Rectal smooth muscle tissue (tissue), 1 donor: ENCODE results near the gene FBXL13.
"Not testable (repeated sequence)": the region's sequence is repeated elsewhere in the genome, so short reads cannot be mapped to it uniquely, and the experiment has no call there.

ENCODE experiments used
- H3K27ac ChIP-seq: one replicate; pipeline ENCODE4 v1.7.0; 2013; ENCODE audit warnings: low read depth, low read length, inconsistent platforms
- H3K27me3 ChIP-seq: one replicate; pipeline ENCODE4 v1.7.0; 2013; ENCODE audit warnings: low read length; ENCODE audit not compliant: control insufficient read depth, insufficient read depth
- H3K36me3 ChIP-seq: one replicate; pipeline ENCODE4 v1.7.0; 2013; ENCODE audit warnings: low read length; ENCODE audit not compliant: control insufficient read depth, insufficient read depth
- H3K4me1 ChIP-seq: one replicate; pipeline ENCODE4 v1.7.0; 2013; ENCODE audit warnings: low read length; ENCODE audit not compliant: control insufficient read depth, insufficient read depth
- H3K4me3 ChIP-seq: one replicate; pipeline ENCODE4 v1.7.0; 2013; ENCODE audit warnings: low read length
- H3K9ac ChIP-seq: one replicate; pipeline ENCODE4 v1.7.0; 2013; ENCODE audit warnings: low read length

Gene FBXL13

DNA sequence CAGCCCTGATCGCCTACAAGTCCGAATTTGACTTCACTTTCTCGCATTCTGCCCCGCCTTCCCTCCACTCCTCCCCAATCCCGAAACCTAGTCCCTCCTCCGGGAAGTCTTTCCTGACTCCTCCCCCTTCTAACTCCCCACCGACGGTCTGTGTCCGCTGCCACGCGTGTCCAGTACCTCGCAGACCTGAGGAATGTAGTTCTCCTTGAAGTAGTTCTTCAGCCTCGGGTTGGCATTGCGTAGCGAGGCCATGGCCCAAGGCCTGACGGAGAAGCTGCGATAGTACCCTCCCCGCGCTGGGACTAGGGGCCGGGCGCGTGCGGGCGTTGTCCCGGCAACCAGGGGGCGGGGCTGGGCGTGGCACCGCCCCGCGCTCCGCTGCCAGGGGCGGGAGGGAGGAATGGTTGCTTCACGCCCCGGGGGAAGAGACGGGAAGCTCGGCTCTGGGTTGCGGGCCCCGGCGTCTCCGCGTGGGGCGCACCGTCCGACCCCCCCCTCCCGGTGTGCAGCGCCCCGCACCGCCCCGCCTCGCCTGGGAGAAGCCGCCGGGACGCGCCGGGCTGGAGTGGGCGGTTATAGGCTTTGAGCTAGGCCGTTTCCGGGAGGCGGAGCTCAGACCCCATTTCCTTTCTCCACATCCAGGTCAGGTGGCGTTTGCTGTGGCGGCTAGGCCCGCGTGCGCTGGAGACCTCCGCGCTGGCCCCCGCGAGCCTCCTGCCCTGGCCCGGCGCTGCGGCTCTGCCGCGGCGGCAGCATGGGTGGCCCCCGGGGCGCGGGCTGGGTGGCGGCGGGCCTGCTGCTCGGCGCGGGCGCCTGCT is at the start of gene FBXL13, which contains the start of gene ARMC10:
Gene FBXL13 (minus strand): TSS at position 278 of the 818 bp plus-strand sequence.
Gene ARMC10 (plus strand): TSS at position 622 of the 818 bp plus-strand sequence. CDS start 133 bp downstream, at position 755.
- H3K4me1 ChIP-seq, result peaks cover 7% of the 10 kb centered on the region
- H3K4me3 ChIP-seq, result peak within 1 kb of the TSS; percentile 64
- H3K27ac ChIP-seq, result peak within 1 kb of the TSS; percentile 65
- no peaks in the 10 kb centered on the region for H3K36me3 ChIP-seq
- H3K27me3 ChIP-seq, result no peaks in the 10 kb centered on the region
- H3K9ac ChIP-seq, result peak within 1 kb of the TSS; percentile 61

DNA sequence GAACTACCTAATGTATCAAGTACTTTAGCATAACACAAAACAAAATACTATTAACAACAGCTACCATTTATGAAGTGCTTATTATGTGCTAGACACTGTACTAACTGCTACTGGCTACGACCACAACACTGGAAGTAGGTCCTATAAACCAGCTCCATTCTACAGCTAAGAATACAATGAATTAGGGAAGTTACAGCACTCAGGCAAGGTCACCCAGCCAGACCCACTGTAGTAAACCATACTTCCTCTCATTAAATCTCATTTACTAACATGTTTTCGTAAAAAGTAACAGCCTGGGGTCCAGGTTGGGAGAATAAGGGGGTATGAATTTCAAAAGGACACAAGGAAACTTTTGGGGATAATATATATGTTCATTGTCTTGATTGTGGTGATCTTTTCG is 48.9 kb upstream of the FBXL13 start:
- Histone ChIP-seq H3K27ac (no peak overlapping the region), H3K9ac (no peak overlapping the region), H3K27me3 (no peaks in the 10 kb centered on the region), H3K4me3 (no peak overlapping the region), H3K4me1 (no peaks in the 10 kb centered on the region), H3K36me3 (peaks cover 20% of the 10 kb centered on the region)

DNA sequence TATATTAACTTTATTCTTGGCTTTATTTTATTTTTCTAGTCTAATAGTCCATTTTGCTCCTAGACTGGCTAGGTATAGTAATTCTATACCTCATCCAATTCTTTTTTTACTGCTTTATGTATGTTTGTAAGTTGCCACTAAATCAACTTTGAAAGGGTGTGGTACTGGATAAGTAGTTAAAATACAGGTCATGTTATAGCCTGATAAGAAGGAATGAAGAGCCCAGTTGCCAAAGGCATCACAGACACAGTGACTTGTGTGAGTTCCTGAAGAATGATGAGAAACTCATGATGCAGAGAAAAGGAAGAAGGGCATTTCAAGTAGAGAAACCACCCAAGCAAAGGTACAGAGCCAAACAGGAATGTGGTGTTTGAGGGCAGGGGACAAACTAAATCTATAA is 47.0 kb upstream of the FBXL13 start:
- Histone ChIP-seq H3K36me3 (peaks cover 12% of the 10 kb centered on the region), H3K4me3 (no peak overlapping the region)

DNA sequence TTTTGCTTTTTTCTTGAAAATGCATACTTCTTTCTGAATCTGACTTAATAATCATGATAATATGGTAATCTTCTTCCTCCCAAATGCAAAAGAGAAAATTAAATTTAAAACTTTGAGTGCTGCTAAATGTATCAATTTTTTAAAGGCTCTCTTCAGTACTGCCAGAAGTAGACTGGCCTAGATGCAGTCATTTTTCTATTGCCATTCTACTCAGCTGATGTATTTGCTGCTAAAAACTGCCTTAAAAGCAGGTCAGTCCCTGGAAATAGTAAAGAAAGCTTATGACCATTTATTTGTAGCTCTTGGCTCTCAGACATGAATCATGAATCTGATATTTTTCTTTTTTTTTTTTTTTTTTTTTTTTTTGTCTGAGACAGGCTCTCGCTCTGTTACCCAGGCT is 45.8 kb upstream of the FBXL13 start:
- Histone ChIP-seq H3K4me3 (no peak overlapping the region), H3K4me1 (no peaks in the 10 kb centered on the region), H3K36me3 (peaks cover 12% of the 10 kb centered on the region), H3K9ac (no peak overlapping the region), H3K27ac (no peak overlapping the region), H3K27me3 (no peaks in the 10 kb centered on the region)

More for the DNA sequence above, 47.0 kb upstream of the FBXL13 start:
- Histone ChIP-seq H3K9ac (no peak overlapping the region), H3K4me1 (no peaks in the 10 kb centered on the region), H3K27ac (no peak overlapping the region), H3K27me3 (no peaks in the 10 kb centered on the region)

DNA sequence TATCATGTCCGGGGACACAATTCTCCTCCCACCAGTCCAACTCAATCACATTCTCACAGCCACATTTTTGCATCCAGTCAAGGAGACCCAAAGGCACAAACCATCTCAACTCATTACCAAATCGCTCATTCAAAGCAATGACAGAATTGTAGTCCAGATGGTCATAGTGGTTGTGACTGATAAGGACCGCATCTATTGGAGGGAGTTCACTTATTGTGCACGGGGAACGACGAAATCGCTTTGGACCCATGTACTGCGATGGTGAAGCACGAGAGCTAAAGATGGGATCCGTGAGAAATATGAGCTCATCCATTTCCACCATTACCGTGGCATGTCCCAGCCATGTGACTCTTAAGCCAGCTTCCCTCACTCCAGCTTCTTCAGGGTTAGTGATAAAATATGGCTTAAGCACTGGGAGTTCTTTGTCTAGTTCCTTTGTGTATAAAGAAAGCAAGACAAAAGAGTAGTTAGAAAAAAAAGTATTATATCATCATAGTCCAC is 45.2 kb upstream of the FBXL13 start:
- Histone ChIP-seq H3K27me3 (no peaks in the 10 kb centered on the region), H3K36me3 (peaks cover 12% of the 10 kb centered on the region), H3K9ac (no peak overlapping the region), H3K27ac (no peak overlapping the region), H3K4me1 (no peaks in the 10 kb centered on the region), H3K4me3 (no peak overlapping the region)

DNA sequence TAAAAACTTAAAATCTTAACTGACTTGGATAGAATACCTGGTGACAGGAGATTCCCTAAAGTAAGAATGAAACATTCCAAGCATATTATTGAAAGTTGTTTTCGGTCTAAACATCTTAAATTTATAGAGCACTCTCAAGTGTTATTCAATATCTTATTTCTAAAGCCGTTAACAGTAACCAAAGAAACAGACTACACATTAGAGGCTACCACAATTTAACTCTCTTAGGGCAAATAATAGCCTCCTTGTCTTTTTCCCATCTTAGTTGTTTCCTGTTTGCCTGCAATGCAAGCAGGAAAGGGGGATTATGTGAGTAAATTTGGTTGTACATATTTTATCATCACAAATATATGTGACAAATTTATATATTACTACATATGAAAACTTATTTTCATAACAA is 42.9 kb upstream of the FBXL13 start:
- no peaks in the 10 kb centered on the region for H3K4me1 ChIP-seq
- no peak overlapping the region for H3K4me3 ChIP-seq
- peaks cover 17% of the 10 kb centered on the region for H3K36me3 ChIP-seq
- no peak overlapping the region for H3K27ac ChIP-seq
- no peaks in the 10 kb centered on the region for H3K27me3 ChIP-seq
- H3K9ac ChIP-seq, result no peak overlapping the region

DNA sequence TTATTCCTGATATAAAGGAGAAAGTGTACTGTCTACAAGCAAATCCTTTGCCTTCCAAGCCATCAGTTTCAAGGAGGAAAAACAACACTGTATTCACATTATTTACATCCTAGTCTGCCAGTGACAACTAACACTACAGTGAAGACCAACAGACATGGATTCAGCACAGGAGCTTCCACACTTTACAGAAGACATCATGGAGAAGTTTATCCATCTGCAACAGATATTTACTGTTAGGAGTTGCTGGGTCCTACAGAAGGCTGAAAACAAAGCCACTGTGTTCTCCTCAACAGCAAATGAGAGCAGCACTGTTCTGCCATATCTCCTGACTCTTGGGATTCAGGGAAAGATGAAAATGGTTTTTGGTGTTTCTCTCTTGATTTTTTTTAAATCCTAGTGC is 42.4 kb upstream of the FBXL13 start:
- no peak overlapping the region for H3K4me3 ChIP-seq
- H3K4me1 ChIP-seq, result no peaks in the 10 kb centered on the region
- H3K27ac ChIP-seq, result no peak overlapping the region
- H3K36me3 ChIP-seq, result peaks cover 13% of the 10 kb centered on the region
- H3K9ac ChIP-seq, result no peak overlapping the region
- H3K27me3 ChIP-seq, result no peaks in the 10 kb centered on the region

DNA sequence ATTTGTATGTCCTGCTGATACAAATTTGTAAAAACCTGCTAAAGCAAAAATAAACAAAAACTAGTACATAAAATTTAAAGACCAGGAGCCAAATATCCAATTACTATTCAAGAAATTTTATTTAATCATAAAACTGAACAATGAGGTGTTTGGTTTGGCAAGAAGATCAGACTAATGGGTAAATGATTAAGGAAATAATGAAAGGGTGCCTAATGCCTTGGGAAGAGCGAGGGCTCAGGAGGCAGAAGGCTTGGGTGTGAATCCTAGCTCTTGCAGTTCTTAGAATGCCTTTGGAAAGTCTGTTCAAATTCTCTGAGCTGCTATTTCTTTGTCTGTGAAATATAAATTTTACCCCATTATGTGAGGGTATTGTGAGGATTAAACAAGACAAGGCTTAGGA is 41.9 kb upstream of the FBXL13 start:
- Histone ChIP-seq H3K4me3 (no peak overlapping the region), H3K27ac (no peak overlapping the region), H3K27me3 (no peaks in the 10 kb centered on the region), H3K36me3 (peaks cover 13% of the 10 kb centered on the region), H3K9ac (no peak overlapping the region), H3K4me1 (no peaks in the 10 kb centered on the region)

DNA sequence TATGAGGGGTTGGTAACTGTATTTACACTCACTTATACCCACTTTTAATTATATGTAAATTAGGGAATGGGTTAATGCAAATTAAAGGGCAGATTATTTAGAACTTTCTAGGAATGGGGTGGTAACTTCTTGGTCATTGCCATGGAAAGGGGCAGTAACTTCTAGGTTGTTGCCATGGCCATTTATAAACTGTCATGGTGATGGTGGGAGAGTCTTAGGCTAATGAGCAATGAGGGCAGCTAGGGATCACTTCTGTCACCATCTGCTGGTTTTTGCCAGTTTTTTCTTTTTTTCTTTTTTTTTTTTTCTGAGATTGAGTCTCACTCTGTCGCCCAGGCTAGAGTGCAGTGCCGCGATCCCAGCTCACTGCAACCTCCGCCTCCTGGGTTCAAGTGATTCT is 41.2 kb upstream of the FBXL13 start:
- H3K9ac ChIP-seq, result no peak overlapping the region
- H3K4me3 ChIP-seq, result no peak overlapping the region
- no peak overlapping the region for H3K27ac ChIP-seq
- peaks cover 13% of the 10 kb centered on the region for H3K36me3 ChIP-seq
- no peaks in the 10 kb centered on the region for H3K4me1 ChIP-seq
- no peaks in the 10 kb centered on the region for H3K27me3 ChIP-seq

DNA sequence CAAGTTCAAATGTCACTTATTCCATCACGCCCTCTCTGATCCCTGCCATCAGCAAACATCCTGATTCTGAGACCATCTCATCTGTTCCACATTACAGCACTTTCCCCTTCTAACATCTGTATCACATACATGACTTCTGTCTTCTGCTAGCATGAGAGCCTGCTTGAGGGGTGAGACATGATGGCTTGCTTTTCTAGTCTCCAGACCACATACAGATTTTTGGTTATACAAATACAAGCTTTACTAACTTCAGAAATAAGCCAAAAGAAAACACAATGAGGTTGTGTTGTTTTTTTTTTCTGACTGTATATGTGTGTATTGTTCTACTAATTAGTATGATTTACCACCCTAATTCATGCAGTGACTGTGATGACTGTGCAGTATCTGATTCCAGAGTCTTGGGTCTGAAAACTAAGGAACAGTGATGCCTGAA is 40.0 kb upstream of the FBXL13 start:
- no peaks in the 10 kb centered on the region for H3K27me3 ChIP-seq
- no peaks in the 10 kb centered on the region for H3K4me1 ChIP-seq
- peaks cover 6% of the 10 kb centered on the region for H3K36me3 ChIP-seq
- no peak overlapping the region for H3K4me3 ChIP-seq
- H3K9ac ChIP-seq, result no peak overlapping the region
- no peak overlapping the region for H3K27ac ChIP-seq

DNA sequence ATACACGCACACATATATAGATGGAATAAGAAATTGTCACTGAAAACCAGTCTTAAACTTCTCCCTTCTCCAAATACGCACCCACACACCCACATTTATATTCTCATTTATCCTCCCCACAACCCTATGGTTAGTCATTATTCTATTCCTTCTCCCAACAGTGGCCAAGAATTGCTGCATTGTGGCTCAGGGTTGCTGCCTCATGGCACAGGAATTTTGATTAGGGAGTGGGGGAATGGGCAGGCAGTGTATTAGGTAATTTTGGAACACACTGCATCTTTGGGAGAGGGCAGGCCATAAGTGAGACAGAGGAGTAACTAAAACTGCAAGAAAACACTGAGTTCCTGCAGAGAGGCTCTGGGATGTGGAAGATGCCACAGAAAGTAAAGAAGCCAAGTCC is 38.6 kb upstream of the FBXL13 start:
- peaks cover 4% of the 10 kb centered on the region for H3K36me3 ChIP-seq
- no peak overlapping the region for H3K9ac ChIP-seq
- H3K27me3 ChIP-seq, result no peaks in the 10 kb centered on the region
- no peak overlapping the region for H3K27ac ChIP-seq
- H3K4me3 ChIP-seq, result no peak overlapping the region
- no peaks in the 10 kb centered on the region for H3K4me1 ChIP-seq

DNA sequence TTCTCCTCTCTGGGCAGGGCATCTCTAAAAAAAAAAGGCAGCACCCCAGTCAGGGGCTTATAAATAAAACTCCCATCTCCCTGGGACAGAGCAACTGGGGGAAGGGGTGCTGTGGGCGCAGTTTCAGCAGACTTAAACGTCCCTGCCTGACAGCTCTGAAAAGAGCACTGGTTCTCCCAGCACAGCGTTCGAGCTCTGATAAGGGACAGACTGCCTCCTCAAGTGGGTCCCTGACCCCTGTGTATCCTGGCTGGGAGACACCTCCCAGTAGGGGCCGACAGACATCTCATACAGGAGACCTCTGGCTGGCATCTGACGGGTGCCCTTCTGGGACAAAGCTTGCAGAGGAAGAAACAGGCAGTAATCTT is 32.1 kb upstream of the FBXL13 start:
- H3K4me3 ChIP-seq, H3K27me3 ChIP-seq, H3K4me1 ChIP-seq, H3K27ac ChIP-seq, H3K9ac ChIP-seq, H3K36me3 ChIP-seq: not testable (repeated sequence)
